Measurements from ENCODE around the gene TADA1. TPM values are rescaled to one million over a fixed set of nuclear protein-coding genes. Genes with fewer than 3 reads are reported as not detected.
A peak's percentile ranks its signal among the peaks of the same experiment; 100 is the strongest.
"Not testable (repeated sequence)": the region's sequence is repeated elsewhere in the genome, so short reads cannot be mapped to it uniquely, and the experiment has no call there.

TADA1 gene
- polyA plus RNA-seq, 2 of the 4 experiments (the other 2 are of a cell fraction), result 11.4 to 25.6 TPM

GRCh38 chr1:166882893-166883292 lies 6.8 kb upstream of the TADA1 start:
- Histone ChIP-seq H3K27ac (no peak overlapping the region), H3K9me3 (no peaks in the 10 kb centered on the region), H3K4me2 (no peak overlapping the region), H3K4me3 (no peak overlapping the region), H3K4me1 (no peaks in the 10 kb centered on the region)
- WGBS (ENCODE audit: missing lambda C conversion rate), result 6% methylated on average over 2 of the region's 2 CpGs
- FAIRE-seq (no peak), DNase-seq (ENCODE audit: low read depth in 1 of 2, low spot score in 1 of 2) (no peak), ATAC-seq (no peak)
- ChIA-PET CTCF (interaction anchor here (1.1 to 8.6 kb wide), 5 partner anchors 11 to 176 kb away, joined by 3 to 48 read pairs (median 5); no protein-coding TSS in a partner anchor), POLR2A (no interaction called here)
- TF ChIP-seq E2F6 (IDR thresholded peaks at IDR 0.05; ENCODE audit: borderline replicate concordance, low read depth) (no peak), TFCP2L1 (CRISPR knock-in tag; IDR thresholded peaks at IDR 0.05) (no peak), POLR2AphosphoS2 (conservative IDR thresholded peaks at IDR 0.05; ENCODE audit: low read length) (no peak), NR3C1 (IDR thresholded peaks at IDR 0.05) (no peak), RFX5 (IDR thresholded peaks at IDR 0.05) (no peak), PBX3 (IDR thresholded peaks at IDR 0.05) (no peak), RAD21 (conservative IDR thresholded peaks at IDR 0.05 in 1 of 2, IDR thresholded peaks at IDR 0.05 in 1 of 2) (no peak), NPAS2 (CRISPR knock-in tag; IDR thresholded peaks at IDR 0.05; ENCODE audit: borderline replicate concordance) (no peak), REST (IDR thresholded peaks at IDR 0.05) (no peak), HMGXB4 (CRISPR knock-in tag; IDR thresholded peaks at IDR 0.05; ENCODE audit: borderline replicate concordance) (no peak), SMC3 (IDR thresholded peaks at IDR 0.05) (no peak), HEYL (CRISPR knock-in tag; IDR thresholded peaks at IDR 0.05) (no peak), ZNF302 (CRISPR knock-in tag; IDR thresholded peaks at IDR 0.05) (no peak), FOSB (CRISPR knock-in tag; IDR thresholded peaks at IDR 0.05) (no peak), HOXB13 (CRISPR knock-in tag; IDR thresholded peaks at IDR 0.05; ENCODE audit: low read depth) (no peak)

GRCh38 chr1:166878173-166878917 lies 2.3 kb upstream of the TADA1 start:
- not testable (repeated sequence) for H3K4me3 ChIP-seq; FAIRE-seq; DNase-seq (ENCODE audit: low read depth in 1 of 2, low spot score in 1 of 2); H3K9me3 ChIP-seq; H3K4me2 ChIP-seq; ATAC-seq; H3K27ac ChIP-seq
- 79% methylated on average over 21 of the region's 21 CpGs for WGBS (ENCODE audit: missing lambda C conversion rate)
- H3K4me1 ChIP-seq, result peaks cover 11% of the 10 kb centered on the region; the same call in 2 of the 3 replicates
- TF ChIP-seq MAFK (IDR thresholded peaks at IDR 0.05; ENCODE audit: partially characterized antibody), result peak; percentile 4
- ChIA-PET CTCF (interaction anchor here (1.2 to 8.6 kb wide), 3 partner anchors 32 to 342 kb away, joined by 3 to 48 read pairs (median 4); no protein-coding TSS in a partner anchor), POLR2A (interaction anchor here (0.6 kb wide), 1 partner anchor 40 kb away, joined by 3 read pairs; no protein-coding TSS in a partner anchor)
